Activated naive CD4-positive, alpha-beta T cell treated with anti-CD3 and anti-CD28 coated beads, Interleukin-2, amount 50 U/mL, for 72 hours (primary cell): ENCODE data around the gene TASOR2. TPM values are rescaled to one million over a fixed set of nuclear protein-coding genes. Genes with fewer than 3 reads are reported as not detected.

ENCODE experiments used
- ATAC-seq, 2 donors: fragments of 150-1000 bp; cut with Tn5 transposase; 2 replicates each; pipeline ENCODE4 v1.10.0; 2021; ENCODE audit warnings: mild to moderate bottlenecking in 2 of 2, moderate library complexity in 2 of 2
- DNase-seq, 2 donors: peaks; one replicate each; pipeline ENCODE4 v3.0.0; 2021 to 2022; ENCODE audit warnings: low spot score in 2 of 2
- H3K27ac Mint-ChIP-seq, 2 donors: one replicate each; pipeline ENCODE4 v1.8.0; 2022; ENCODE audit warnings: mild to moderate bottlenecking in 2 of 2, mixed read lengths in 2 of 2
- H3K36me3 Mint-ChIP-seq, 2 donors: one replicate each; pipeline ENCODE4 v1.8.0; 2022; ENCODE audit warnings: mixed read lengths in 2 of 2
- H3K9me3 Mint-ChIP-seq, 2 donors: one replicate each; pipeline ENCODE4 v1.8.0; 2022; ENCODE audit warnings: mixed read lengths in 2 of 2
- total RNA-seq, 2 donors: library from RNA; stranded (reverse); gene quantifications; one replicate each; pipeline ENCODE4 v1.2.3, GENCODE V29; 2022

Gene TASOR2
- total RNA-seq, 2 donors from 2014 or later, result 44.9 to 54.9 TPM

GRCh38 chr10:5697342-5697741, 12.7 kb downstream of the TASOR2 start:
- no peaks in the 10 kb centered on the region for H3K9me3 Mint-ChIP-seq
- no peak for DNase-seq

GRCh38 chr10:5698062-5698461, 13.4 kb downstream of the TASOR2 start:
- DNase-seq (no peak), ATAC-seq (no peak)
- Mint-ChIP-seq H3K27ac (no peak overlapping the region), H3K9me3 (no peaks in the 10 kb centered on the region), H3K36me3 (peaks cover 0 to 5% of the 10 kb centered on the region in 2 donors)

More at GRCh38 chr10:5697342-5697741, 12.7 kb downstream of the TASOR2 start:
- no peak for ATAC-seq
- H3K36me3 Mint-ChIP-seq, result peaks cover 0 to 5% of the 10 kb centered on the region in 2 donors
- no peak overlapping the region for H3K27ac Mint-ChIP-seq

GRCh38 chr10:5708356-5708755, 23.7 kb downstream of the TASOR2 start:
- Mint-ChIP-seq H3K9me3 (peaks cover 0 to 12% of the 10 kb centered on the region in 2 donors), H3K36me3 (peaks cover 4 to 12% of the 10 kb centered on the region in 2 donors), H3K27ac (peak overlapping the region in 1 of 2 donors; percentile 7)
- DNase-seq (no peak), ATAC-seq (no peak)

GRCh38 chr10:5709865-5710264, 25.2 kb downstream of the TASOR2 start:
- no peak overlapping the region for H3K27ac Mint-ChIP-seq
- peaks cover 0 to 12% of the 10 kb centered on the region in 2 donors for H3K9me3 Mint-ChIP-seq
- DNase-seq (no peak), ATAC-seq (no peak)
- peaks cover 6 to 12% of the 10 kb centered on the region in 2 donors for H3K36me3 Mint-ChIP-seq

- DNase-seq (no peak), ATAC-seq (no peak)
- Mint-ChIP-seq H3K9me3 (peaks cover 0 to 12% of the 10 kb centered on the region in 2 donors), H3K36me3 (peaks cover 6 to 12% of the 10 kb centered on the region in 2 donors), H3K27ac (peak overlapping the region in 1 of 2 donors; percentile 67)
Measured at GRCh38 chr10:5710859-5711258, 26.2 kb downstream of the TASOR2 start.

GRCh38 chr10:5711642-5712041, 27.0 kb downstream of the TASOR2 start:
- peaks cover 6 to 12% of the 10 kb centered on the region in 2 donors for H3K36me3 Mint-ChIP-seq
- no peak for DNase-seq
- ATAC-seq, result no peak
- H3K9me3 Mint-ChIP-seq, result peaks cover 0 to 12% of the 10 kb centered on the region in 2 donors
- peak overlapping the region in 1 of 2 donors; percentile 67 for H3K27ac Mint-ChIP-seq

- DNase-seq (no peak), ATAC-seq (no peak)
- Mint-ChIP-seq H3K9me3 (no peaks in the 10 kb centered on the region), H3K27ac (no peak overlapping the region), H3K36me3 (peaks cover 8 to 9% of the 10 kb centered on the region in 2 donors)
Measured at GRCh38 chr10:5719546-5719945, 34.9 kb downstream of the TASOR2 start.

- Mint-ChIP-seq H3K27ac (no peak overlapping the region), H3K36me3 (peaks cover 8 to 9% of the 10 kb centered on the region in 2 donors), H3K9me3 (no peaks in the 10 kb centered on the region)
- DNase-seq (no peak), ATAC-seq (peak in 1 of 2 donors; percentile 47)
Measured at GRCh38 chr10:5720182-5720581, 35.5 kb downstream of the TASOR2 start.

- DNase-seq (no peak), ATAC-seq (no peak)
- Mint-ChIP-seq H3K36me3 (peaks cover 8 to 9% of the 10 kb centered on the region in 2 donors), H3K27ac (peak overlapping the region; percentile 31 to 69), H3K9me3 (no peaks in the 10 kb centered on the region)
Measured at GRCh38 chr10:5723692-5724091, 39.1 kb downstream of the TASOR2 start.

GRCh38 chr10:5730766-5731165, 46.1 kb downstream of the TASOR2 start:
- DNase-seq (no peak), ATAC-seq (no peak)
- Mint-ChIP-seq H3K27ac (peak overlapping the region; percentile 40 to 70), H3K36me3 (peaks cover 0 to 18% of the 10 kb centered on the region in 2 donors), H3K9me3 (no peaks in the 10 kb centered on the region)

GRCh38 chr10:5731559-5731958, 46.9 kb downstream of the TASOR2 start:
- Mint-ChIP-seq H3K9me3 (no peaks in the 10 kb centered on the region), H3K27ac (peak overlapping the region; percentile 16 to 40), H3K36me3 (peaks cover 0 to 18% of the 10 kb centered on the region in 2 donors)
- ATAC-seq (peak in 1 of 2 donors; percentile 87), DNase-seq (no peak)

GRCh38 chr10:5732141-5732540, 47.5 kb downstream of the TASOR2 start:
- Mint-ChIP-seq H3K9me3 (no peaks in the 10 kb centered on the region), H3K27ac (peak overlapping the region in 1 of 2 donors; percentile 22), H3K36me3 (peaks cover 0 to 19% of the 10 kb centered on the region in 2 donors)
- no peak for ATAC-seq
- no peak for DNase-seq

Other genes with a start within 250 kb of the TASOR2 start
- gene CALML5, start 185.3 kb upstream of the TASOR2 start, total RNA-seq, result not detected
- gene CALML3, start 159.9 kb upstream of the TASOR2 start, total RNA-seq, result not detected
- 10 to 100 TPM in 1 of 2 donors, under 1 TPM in 1; 0.41 to 14.3 TPM for gene ASB13, start 18.2 kb upstream of the TASOR2 start, total RNA-seq
- gene GDI2, start 128.6 kb downstream of the TASOR2 start, total RNA-seq, result 100 to 1,000 TPM; 234 to 281 TPM
- 1 to 10 TPM; 3.3 to 6.8 TPM for gene ANKRD16, start 205.1 kb downstream of the TASOR2 start, total RNA-seq
- gene FBH1, start 205.4 kb downstream of the TASOR2 start, total RNA-seq, result 10 to 100 TPM; 51.8 to 53.5 TPM